HG02642 (cell line): ENCODE data around the gene RORB.
"Not testable (repeated sequence)": the region's sequence is repeated elsewhere in the genome, so short reads cannot be mapped to it uniquely, and the experiment has no call there.

Experiments used
- ATAC-seq: cut with Tn5 transposase; IDR thresholded peaks from one replicate; pipeline ENCODE4 v1.9.1; 2021; ENCODE audit warnings: mild to moderate bottlenecking; ENCODE audit not compliant: unreplicated experiment, poor library complexity

The RORB gene

DNA sequence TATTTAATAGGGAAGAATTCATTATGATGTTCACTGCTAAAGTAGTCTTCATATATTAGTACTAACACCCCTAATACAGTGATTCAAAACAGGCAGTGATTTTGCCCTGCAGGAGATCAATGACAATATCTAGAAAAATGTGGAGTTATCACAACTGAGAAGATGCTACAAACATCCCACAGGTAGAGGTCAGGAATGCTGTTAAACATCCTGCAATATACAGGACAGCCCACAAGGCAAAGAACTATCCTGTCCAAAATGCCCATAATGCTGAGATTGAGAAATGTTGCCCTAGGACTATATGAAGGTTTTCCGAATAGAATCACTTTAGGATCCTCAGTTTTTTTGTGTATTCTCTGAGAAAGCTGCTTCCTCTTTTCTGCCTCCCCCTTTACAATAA, 15.3 kb downstream of the RORB start:
- no peak for ATAC-seq

DNA sequence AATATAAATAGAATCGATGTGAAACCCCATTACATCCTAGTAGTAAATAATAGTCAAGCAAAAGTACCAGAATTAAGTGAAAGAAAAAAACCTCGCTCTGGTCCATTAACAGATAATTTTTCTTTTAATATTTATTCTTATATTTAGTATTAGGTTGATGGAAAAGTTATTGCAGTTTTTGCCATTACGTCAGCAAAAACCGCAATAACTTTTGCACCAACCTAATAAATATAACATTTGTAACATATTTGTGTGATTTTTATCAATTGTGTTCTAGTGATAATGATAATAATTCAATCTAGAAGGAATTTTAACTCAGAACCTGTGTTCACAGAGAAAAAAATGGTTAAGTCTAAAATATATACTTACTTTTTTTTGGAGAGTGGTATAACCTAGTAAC, 16.1 kb downstream of the RORB start:
- no peak for ATAC-seq

DNA sequence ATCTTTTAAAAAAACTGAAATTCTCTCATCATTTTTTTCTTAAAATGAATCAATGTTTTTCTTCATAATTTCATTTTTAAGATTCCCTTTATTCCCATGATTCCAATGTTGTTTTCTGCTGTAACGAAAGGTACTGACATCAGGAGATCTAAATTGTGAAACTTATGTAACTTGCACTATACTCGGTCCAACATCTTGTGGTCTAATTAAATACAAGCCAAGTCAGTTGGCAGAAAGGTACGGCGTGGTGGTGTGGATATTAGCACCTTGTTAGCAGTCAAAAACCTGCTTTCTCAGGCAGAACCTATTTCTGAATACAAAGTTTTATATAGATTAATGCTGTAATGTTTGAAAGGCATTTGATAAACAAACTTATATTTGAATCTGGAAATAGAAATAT, 20.1 kb downstream of the RORB start:
- no peak for ATAC-seq

DNA sequence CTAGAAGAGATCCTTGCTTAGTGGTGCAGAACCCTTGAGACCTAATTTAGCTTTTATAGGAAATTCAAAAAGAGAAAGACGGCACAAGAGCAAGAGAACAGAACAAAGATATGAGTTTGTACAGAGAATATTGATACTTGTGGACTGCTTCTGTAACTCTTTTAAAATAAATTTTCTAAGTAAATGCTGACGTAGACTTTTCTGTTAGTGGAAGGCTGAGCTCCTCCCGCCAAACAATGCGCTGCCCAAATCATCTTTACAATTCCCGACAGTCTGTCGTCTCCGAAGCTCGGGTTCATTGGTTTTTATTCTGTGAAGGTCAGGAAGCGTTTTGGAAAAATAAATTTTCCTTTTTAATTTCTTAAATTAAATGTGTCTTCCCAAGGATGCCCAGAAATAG, 22.3 kb downstream of the RORB start:
- ATAC-seq = no peak

DNA sequence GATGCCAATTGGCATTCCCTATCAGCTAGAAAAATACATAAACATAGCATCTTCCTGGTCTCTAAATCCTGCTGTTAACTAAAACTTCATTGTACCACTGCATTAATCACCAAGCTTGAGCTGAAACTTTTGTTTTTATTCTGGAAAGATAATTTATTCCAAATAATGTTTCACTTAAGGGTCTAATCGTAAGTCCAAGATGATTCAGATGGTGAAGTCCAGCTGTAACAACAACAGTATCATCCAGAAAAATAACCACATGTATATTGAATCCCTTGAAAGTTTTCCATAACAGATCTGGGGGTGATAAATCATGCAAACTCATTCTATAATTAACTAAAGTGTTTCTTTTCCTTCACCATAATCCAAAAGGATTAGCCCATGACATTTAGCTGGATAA, 23.9 kb downstream of the RORB start:
- ATAC-seq = no peak

DNA sequence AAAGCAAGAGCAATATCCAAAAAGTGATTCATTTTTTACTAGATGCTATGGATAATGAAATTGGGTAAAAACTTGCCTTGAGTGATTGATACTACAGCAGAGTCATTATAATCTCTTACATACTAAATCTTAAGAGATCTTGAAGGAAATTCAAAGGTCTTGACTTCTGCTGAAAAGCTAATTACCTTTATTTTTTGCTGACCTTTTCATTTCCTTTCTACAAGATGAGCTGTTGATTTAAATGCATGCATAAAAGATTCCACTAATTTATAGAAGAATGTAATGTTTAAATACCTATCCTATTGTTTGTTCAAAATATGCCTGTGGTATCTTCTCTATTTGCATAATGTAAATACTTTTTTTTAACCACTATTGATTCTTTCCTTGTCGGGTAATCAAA, 27.2 kb downstream of the RORB start:
- no peak for ATAC-seq

DNA sequence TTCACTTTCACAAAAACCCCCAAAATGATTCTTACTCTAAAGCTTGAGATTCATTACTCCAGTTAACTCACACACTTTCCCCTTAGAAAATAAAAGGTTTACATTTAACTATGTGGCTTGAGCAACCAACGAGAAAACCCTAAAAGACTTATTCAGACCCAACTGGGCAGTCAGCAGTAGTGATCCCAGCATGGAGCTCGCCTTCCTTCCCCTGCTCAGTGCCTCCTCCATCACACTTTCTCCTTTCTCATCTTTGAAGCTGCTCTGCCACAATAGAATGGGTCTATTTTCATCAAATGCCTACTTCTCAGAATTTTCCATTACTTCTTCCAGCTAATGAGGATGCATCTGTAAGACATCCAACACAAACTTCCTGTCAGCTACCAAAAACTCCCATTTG, 29.1 kb downstream of the RORB start:
- no peak for ATAC-seq

DNA sequence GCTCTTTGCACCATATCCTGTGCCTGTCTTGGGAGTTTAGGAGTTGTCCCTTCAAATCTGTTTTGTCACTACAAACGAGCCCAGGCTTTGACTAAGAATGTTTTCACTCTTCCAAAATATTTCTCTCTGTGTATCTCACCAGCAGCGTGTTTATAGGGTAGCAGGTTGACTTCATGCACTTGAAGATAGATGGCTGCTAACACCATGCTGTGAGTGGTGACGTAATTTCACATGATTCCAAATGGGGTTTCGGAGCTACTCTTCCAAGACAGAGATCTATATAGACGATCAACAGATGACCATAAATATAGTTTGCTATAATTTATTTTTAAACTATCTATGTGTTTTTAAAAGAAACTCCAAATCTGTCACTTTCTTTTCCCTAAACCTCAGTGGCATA, 30.6 kb downstream of the RORB start:
- ATAC-seq = no peak

DNA sequence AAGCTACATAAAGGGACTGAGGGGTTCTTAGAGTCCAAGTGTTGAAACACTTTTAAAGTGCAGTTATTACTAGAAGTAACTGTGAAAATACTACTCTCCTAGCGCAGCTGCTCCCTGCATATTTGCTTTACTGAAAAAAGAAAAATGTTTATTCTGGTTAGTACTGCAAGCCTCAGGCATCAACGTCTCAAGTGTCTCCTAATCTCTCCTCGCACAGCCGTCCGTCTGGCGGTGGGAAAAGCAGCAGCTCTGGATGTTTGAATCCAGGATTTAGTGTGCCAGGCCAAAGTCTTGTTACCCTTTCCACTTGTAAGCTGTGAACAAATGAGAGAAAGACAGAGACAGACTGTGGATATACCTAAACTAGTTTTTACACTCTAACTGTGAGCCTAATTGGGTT, 31.1 kb downstream of the RORB start:
- ATAC-seq = no peak

DNA sequence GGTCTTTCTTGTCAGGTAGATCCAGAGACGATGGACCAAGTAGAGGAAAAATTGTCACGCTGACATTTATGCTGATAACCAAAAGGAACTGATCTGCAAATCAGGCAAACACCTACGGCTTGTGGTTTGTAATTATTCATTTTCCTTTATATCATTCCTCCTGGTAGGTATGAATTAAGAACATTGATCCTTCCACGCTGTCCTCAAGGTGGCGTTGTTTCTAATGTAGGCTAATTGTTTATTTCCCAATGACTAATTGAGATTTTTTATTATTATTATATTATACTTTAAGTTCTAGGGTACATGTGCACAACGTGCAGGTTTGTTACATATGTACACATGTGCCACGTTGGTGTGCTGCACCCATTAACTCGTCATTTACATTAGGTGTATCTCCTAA, 33.3 kb downstream of the RORB start:
- not testable (repeated sequence) for ATAC-seq

DNA sequence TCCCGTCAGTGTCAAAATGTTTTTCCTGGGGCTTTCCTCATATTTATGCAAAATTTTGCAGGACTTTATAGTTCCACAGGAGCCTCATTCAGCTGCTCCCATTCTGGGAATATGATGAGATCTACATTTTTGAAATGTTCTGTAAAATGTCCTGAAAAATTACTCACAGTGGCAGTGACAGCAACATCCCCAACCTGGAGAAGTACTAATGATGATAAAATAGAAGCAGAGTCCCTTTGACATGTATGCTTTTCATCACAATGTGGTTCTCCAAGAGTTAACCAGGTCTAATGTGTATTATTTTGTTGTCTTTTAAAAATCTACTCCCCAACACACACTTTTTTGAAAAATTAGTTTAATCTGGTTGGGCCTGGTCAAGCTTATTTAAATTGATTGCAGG, 36.1 kb downstream of the RORB start:
- no peak for ATAC-seq

DNA sequence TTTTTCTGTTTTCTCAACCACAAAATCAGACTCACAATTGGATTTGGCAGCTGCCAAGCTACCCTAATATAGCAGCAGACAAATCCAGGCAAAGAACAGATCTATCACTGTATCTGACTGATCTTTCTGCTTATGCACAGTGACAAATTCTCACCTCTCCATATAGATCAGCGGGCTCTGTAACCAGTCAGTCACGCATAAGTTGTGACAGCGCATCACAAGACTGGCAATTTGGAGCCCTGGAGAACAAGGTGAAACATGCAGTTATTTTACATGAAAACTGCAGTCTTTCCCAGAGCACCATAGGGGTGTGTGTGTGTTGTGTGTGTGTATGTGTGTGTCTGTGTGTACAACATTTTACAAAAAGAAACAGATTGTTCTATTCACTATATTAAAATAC, 37.7 kb downstream of the RORB start:
- no peak for ATAC-seq

DNA sequence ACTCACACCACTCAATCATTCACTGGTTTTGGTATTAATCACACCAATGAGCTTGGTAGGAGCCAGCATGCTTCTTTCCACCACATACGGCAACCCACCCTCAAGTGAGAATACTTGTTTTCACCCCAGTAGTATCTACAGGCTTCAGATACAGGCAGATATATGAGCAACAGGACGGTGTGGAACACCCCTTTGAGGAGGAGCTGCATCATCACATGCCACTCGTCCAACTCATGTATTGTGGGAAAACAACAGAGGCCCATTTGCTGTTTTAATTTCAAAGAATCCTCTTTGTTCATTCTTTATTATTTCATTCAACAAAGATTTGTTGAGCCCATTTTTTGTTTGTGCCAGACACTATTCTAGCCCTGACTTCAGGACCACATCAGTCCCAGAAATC, 46.0 kb downstream of the RORB start:
- ATAC-seq = no peak

DNA sequence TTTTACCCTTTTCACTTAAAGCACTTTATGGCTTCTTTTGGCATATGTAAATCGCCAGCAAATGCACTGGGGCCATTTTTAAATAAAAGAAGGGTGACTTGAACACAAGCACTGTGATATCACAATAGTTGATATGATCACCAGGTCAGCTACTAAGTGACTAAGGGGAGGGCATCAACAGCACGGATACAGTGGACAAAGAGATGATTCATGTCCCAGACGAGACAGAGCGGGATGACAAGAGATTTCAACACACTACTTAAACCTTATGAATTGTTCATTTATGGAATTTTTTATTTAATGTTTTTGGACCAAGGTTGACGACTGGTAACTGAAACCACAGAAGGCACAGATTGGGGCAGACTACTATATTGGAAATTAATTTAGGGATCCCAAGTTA, 54.1 kb downstream of the RORB start:
- no peak for ATAC-seq

DNA sequence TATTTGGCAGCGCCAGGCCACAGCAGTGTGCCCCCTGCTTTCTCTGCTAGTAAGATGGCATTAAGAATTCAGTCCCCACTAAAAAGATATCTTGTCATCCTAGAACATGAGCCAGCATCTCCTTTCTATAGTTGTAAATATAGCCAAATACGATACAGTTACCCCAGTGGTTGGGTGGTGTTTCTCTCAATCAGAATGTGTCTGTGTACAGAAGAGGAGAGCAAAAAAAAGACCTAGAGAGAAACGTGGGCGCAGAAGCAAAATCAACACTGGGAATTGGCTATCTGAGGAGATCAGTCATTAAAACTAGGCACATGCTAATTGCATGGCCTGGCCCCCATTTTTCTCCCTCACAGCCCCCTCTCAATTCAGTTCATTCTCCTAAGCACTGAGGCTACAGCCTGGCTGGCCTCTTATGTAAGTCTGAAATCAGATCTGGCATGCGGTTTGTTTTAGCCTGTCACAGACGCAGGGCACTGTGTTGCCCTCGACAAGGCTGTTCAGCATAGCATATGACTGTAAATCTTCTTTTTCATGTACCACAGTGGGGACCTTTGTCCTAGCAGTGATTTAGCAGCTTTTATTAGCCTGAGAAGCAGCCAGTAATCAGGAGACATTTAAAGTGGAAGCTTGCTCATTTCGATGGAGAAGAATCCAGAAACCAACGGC, 57.8 kb downstream of the RORB start:
- no peak for ATAC-seq

DNA sequence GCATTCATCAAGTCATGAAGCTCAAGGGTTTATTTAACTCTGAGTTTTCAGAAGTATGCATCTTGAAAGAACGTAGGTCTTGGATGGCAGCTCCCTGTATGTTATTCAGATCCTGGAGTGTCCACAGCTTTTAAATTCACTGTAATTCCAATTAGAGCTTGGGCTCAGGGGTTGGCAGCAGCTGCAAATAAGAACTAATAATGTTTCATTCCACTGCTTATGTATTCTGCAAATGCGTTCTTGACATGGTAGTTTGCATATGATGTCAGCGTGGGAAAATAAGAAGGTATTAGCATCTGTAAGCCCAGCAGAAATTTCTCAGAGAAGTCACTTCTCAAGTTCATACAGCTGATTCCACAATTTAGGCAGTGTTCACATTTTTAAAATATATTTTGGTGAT, 58.4 kb downstream of the RORB start:
- ATAC-seq = no peak

DNA sequence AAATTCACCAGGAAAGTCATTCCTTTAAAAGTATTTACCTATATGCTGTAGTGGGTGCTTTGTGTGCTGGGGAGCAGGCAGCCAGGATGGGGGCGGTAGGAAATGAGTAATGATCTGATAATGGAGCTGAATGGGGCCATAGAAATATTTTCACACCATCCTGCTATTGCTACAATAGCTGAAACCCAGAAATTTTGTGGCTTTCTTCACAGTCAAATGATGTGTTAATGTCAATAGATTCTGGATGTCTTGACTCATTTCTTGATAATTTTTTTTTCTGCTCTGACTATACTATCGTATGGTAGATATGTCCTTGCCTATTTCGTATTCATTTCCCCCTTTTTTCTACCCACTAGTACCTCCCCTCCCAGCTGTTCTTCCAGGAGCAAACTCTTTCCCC, 59.5 kb downstream of the RORB start:
- ATAC-seq = peak; percentile 78

DNA sequence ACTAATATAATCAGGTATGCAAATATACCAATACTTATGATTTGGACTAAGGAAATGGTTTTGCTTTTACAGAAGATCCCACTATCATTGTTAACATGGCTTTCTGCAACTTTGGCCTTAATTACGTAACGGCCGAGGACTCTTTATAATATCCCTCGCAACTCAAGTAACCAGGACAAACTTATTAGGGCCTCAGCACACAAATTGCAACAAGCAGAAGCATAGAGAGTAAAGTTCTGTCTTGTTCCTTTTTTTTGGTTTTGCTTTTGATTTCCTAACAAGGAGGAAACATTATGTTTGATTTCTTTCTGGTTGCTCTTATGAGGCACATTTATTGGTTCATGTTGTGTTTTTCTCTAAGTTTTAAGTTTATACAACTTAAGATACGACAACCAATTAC, 60.4 kb downstream of the RORB start:
- no peak for ATAC-seq

DNA sequence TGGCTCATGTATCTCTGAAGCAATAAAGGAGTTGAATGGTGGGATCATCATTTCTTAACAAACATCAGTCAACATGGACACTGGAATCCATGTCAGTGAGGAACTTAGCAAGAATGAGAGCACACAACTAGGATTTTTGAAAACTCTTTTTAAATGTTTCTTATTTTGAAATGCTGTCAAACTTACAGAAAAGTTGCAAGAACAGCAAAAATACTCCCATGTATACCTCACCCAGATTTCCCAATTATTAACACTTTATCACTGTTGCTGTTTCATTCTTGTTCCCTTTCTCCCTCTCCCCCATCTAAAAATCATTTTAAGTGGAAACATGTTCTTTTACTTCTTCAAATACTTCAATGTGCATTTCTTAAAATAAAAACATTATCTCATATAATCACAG, 65.5 kb downstream of the RORB start:
- no peak for ATAC-seq

DNA sequence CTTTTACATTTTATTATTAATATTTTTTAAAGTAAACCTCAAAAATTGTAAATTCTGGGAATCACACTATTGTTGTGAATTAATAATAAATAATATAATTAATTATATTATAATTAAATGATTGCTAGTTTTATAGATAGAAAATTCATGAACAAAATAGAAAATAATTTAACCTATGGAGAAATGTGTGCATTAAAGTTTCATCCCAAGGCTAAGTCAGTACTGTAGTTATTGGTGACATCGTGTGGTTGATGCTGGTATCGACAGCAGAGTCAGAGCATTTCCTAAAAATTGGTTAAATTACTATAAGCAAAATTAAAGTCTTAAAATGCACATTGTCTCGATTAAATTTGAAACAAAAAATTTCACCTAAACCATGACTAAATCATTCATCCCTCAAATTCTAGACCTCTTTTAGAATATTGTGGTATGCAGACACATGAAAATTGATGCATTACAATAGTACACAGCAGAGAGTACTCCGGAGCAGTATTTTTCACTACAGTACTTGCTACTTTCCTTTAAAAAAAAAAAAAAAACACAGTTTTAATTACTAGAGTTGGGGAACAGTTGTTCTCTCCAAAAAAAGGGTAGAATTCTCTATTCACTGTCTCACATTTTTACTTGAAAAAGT, 73.9 kb downstream of the RORB start:
- peak; percentile 73 for ATAC-seq

DNA sequence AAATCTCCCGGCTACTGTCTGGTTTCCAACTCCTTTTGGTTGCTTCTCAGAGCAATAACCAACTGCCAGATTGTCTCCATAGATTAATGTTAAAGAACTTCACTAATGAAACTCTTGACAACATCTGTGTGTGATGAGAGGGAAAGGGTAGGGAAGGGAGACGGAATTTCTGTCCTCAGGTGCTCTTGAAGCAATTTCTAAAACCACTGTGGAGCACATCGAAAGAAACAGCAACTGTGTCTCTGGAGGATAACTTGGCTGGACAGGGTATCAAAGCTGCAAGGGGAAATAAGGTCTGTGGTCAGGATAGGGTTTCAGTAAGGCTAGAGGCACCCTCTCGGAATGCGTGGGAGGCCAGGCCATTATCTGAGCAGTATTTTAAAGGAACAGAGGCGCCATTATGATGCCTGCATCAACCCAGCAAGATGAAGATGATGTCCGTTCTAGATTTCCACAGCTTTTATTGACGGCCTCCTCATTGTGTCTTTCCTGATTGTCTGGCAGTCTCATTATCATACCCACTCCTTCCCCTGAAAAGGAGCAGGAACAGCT, 76.6 kb downstream of the RORB start:
- ATAC-seq = no peak

DNA sequence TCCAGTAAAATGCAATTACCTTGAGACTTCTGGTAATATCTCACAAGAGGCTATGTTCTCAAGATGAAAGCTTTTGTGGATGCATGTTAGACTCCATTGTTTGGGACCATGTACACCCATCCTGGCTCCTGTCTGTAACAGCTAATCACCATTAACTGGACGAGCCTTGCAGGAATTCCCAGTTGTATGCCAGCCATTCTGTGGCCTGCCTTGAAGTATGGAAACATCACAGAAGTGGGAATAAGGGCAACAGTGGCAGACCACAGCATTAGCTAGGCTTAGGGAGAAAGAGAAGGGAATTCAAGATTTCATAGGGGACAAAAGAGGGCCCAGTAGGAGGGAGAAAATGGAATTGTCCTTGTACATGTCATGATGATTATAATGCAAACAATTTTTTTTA, 79.0 kb downstream of the RORB start:
- ATAC-seq = no peak
